K562 (cell line): ENCODE data around the gene PRSS48. TPM values are rescaled to one million over a fixed set of nuclear protein-coding genes. Genes with fewer than 3 reads are reported as not detected.

ENCODE experiments used
- ATAC-seq: fragments of 200-7000 bp; cut with Tn5 transposase; 3 replicates; pipeline ENCODE4 v1.9.1; 2020; ENCODE audit warnings: moderate library complexity
- BruUV-seq: library from RNA; stranded (reverse); fragments of 400-500 nt; replicated peaks from 2 replicates; lab custom pipeline; 2021; lab: Mats Ljungman, UMichigan
- CTCF ChIA-PET: fragments of 300-600 bp; formaldehyde crosslinking; extraction: SDS; loops from one replicate; lab custom pipeline; 2021; ENCODE audit warnings: low intra/inter-chr PET ratio; lab: Yijun Ruan, JAX
- POLR2A ChIA-PET: fragments of 300-600, 350-650 bp; sonication (Branson Sonifier 250); formaldehyde crosslinking; extraction: SDS; loops from one replicate; lab custom pipeline; 2021; ENCODE audit warnings: antibody characterized with exemption, inconsistent platforms; lab: Yijun Ruan, JAX
- DNase-seq, 4 experiments: peaks; one replicate each; pipeline versions ENCODE4 v3.0.0 to v3.0.0-alpha.2; 2011 to 2018; ENCODE audit warnings: low spot score in 3 of 4, mixed read lengths in 3 of 4; ENCODE audit errors: extremely low read depth in 1 of 4
- FAIRE-seq: peaks from 2 replicates; lab custom pipeline; 2011; peaks lifted over from hg19 to GRCh38; lab: Jason Lieb, UNC
- H2AFZ ChIP-seq: 2 replicates; pipeline ENCODE4 v1.6.0; 2011; ENCODE audit warnings: low read depth, low read length, control low read depth, inconsistent platforms
- H3K27ac ChIP-seq: fragments of 200-600 bp; 3 replicates; pipeline ENCODE4 v1.8.0; 2011; ENCODE audit warnings: low read depth, mild to moderate bottlenecking, control low read depth, inconsistent platforms, low read length, moderate library complexity, mixed read lengths; ENCODE audit errors: extremely low read depth
- H3K27me3 ChIP-seq, 2 experiments: fragments of 300-600 bp in 1 of 2; 2 replicates in 1 of 2; 3 replicates in 1 of 2; pipeline versions ENCODE4 v1.6.0 to v1.8.0; 2011; ENCODE audit warnings: inconsistent platforms in 2 of 2, low read length in 2 of 2, mild to moderate bottlenecking in 1 of 2, mixed read lengths in 1 of 2, moderate library complexity in 1 of 2; ENCODE audit not compliant: control insufficient read depth in 2 of 2, insufficient read depth in 2 of 2
- H3K36me3 ChIP-seq: fragments of 300-600 bp; 3 replicates; pipeline ENCODE4 v1.8.0; 2011; ENCODE audit warnings: mild to moderate bottlenecking, low read length, inconsistent platforms; ENCODE audit not compliant: control insufficient read depth, insufficient read depth
- H3K4me1 ChIP-seq, 2 experiments: fragments of 200-600 bp in 1 of 2; replicated peaks in 1 of 2; 2 replicates in 1 of 2; 3 replicates in 1 of 2; pipeline versions ENCODE4 v1.5.1 to v1.8.0; 2011; ENCODE audit warnings: inconsistent platforms in 2 of 2, low read length in 2 of 2, mild to moderate bottlenecking in 1 of 2, mixed read lengths in 1 of 2, moderate library complexity in 1 of 2; ENCODE audit not compliant: control insufficient read depth in 2 of 2, insufficient read depth in 2 of 2
- H3K4me2 ChIP-seq: 2 replicates; pipeline ENCODE4 v1.6.1; 2011; ENCODE audit warnings: low read length, control low read depth, inconsistent platforms, mixed read lengths; ENCODE audit not compliant: insufficient read depth
- H3K4me3 ChIP-seq: fragments of 200-600 bp; sonication (generic), shearing (Covaris generic); 2 replicates; pipeline ENCODE4 v1.5.1; 2016; ENCODE audit warnings: control low read depth, inconsistent platforms
- H3K79me2 ChIP-seq: fragments of 200-600 bp; 3 replicates; pipeline ENCODE4 v1.8.0; 2011; ENCODE audit warnings: low read length, inconsistent platforms; ENCODE audit not compliant: control insufficient read depth, insufficient read depth
- H3K9ac ChIP-seq, 2 experiments: 2 replicates each; pipeline versions ENCODE4 v1.6.0 to v1.6.1; 2011; ENCODE audit warnings: low read depth in 2 of 2, low read length in 2 of 2, control low read depth in 1 of 2, inconsistent platforms in 1 of 2, mild to moderate bottlenecking in 1 of 2, mixed read lengths in 1 of 2; ENCODE audit not compliant: insufficient read depth in 1 of 2
- H3K9me1 ChIP-seq: one replicate; pipeline ENCODE4 v1.6.0; 2011; ENCODE audit warnings: inconsistent platforms, mild to moderate bottlenecking, low read length, moderate library complexity; ENCODE audit not compliant: control insufficient read depth, insufficient read depth
- H3K9me3 ChIP-seq: replicated peaks from 2 replicates; pipeline ENCODE4 v1.5.1; 2011; ENCODE audit warnings: low read depth, low read length, inconsistent platforms; ENCODE audit not compliant: control insufficient read depth, insufficient read depth
- H4K20me1 ChIP-seq: replicated peaks from 2 replicates; pipeline ENCODE4 v1.6.1; 2011; ENCODE audit warnings: low read length, inconsistent platforms, mixed read lengths; ENCODE audit not compliant: control insufficient read depth, insufficient read depth
- BCOR ChIP-seq: fragments of 450-650 bp; IDR thresholded peaks from 2 replicates; pipeline ENCODE4 v1.6.1; 2016
- CAMTA2 ChIP-seq: fragments of 250-450 bp; sonication (Bioruptor Pico); conservative IDR thresholded peaks from 2 replicates; pipeline ENCODE4 v1.5.1; 2022
- CBFA2T3 ChIP-seq: fragments of 450-650 bp; IDR thresholded peaks from 2 replicates; pipeline ENCODE4 v1.6.1; 2017
- CBX2 ChIP-seq: fragments of 200-600 bp; sonication (generic); IDR thresholded peaks from one replicate; pipeline ENCODE4 v1.6.1; 2012; ENCODE audit warnings: mild to moderate bottlenecking, low read length, inconsistent platforms; ENCODE audit not compliant: insufficient read depth, poor library complexity, severe bottlenecking
- CHCHD3 ChIP-seq: fragments of 250-450 bp; sonication (Bioruptor Pico); IDR thresholded peaks from 2 replicates; pipeline ENCODE4 v2.1.2; 2022; ENCODE audit warnings: mild to moderate bottlenecking
- DDX20 ChIP-seq: fragments of 450-650 bp; IDR thresholded peaks from 2 replicates; pipeline ENCODE4 v1.6.1; 2016; ENCODE audit warnings: missing genetic modification characterization, low read depth, mild to moderate bottlenecking, missing compliant biosample characterization, moderate library complexity
- ESRRB ChIP-seq: fragments of 250-450 bp; sonication (Bioruptor Pico); IDR thresholded peaks from 2 replicates; pipeline ENCODE4 v1.5.0; 2020; ENCODE audit warnings: mild to moderate bottlenecking, moderate library complexity, borderline replicate concordance
- FUS ChIP-seq: fragments of 200-400 bp; formaldehyde crosslinking; optimal IDR thresholded peaks from 2 replicates; pipeline ENCODE3; 2017; ENCODE audit warnings: low read depth, low read length
- GTF2E2 ChIP-seq: fragments of 200-800 bp; sonication (Bioruptor generic); IDR thresholded peaks from 2 replicates; pipeline ENCODE4 v1.6.1; 2016; ENCODE audit warnings: missing genetic modification characterization, missing compliant biosample characterization
- MEF2D ChIP-seq: conservative IDR thresholded peaks from 2 replicates; pipeline ENCODE4 v1.6.1; 2016; ENCODE audit warnings: low read depth, missing genetic modification characterization, missing compliant biosample characterization
- PRPF4 ChIP-seq: fragments of 200-400 bp; formaldehyde crosslinking; IDR thresholded peaks from one replicate; pipeline ENCODE4 v1.6.1; 2017; ENCODE audit warnings: low read length, low read depth, mild to moderate bottlenecking; ENCODE audit not compliant: insufficient read depth, poor library complexity, severe bottlenecking
- RBM34 ChIP-seq: fragments of 200-400 bp; formaldehyde crosslinking; IDR thresholded peaks from 2 replicates; pipeline ENCODE4 v1.6.1; 2018; ENCODE audit warnings: low read length, borderline replicate concordance; ENCODE audit not compliant: insufficient read depth
- ZBTB8A ChIP-seq: fragments of 450-650 bp; IDR thresholded peaks from 2 replicates; pipeline ENCODE4 v1.6.1; 2018; ENCODE audit warnings: mild to moderate bottlenecking, moderate library complexity; ENCODE audit not compliant: partially characterized antibody
- ZNF76 ChIP-seq: fragments of 250-450 bp; sonication (Bioruptor Pico); IDR thresholded peaks from 2 replicates; pipeline ENCODE4 v1.4.0; 2020; ENCODE audit warnings: mild to moderate bottlenecking, moderate library complexity, borderline replicate concordance
- ZNF77 ChIP-seq: fragments of 250-450 bp; sonication (Bioruptor Pico); IDR thresholded peaks from 2 replicates; pipeline ENCODE4 v1.5.0; 2020
- ZSCAN29 ChIP-seq: fragments of 450-650 bp; IDR thresholded peaks from 2 replicates; pipeline ENCODE4 v1.6.1; 2017
- WGBS: fragments of 100-300 bp; shearing (Covaris generic); methylation state at CpG from one replicate; pipeline ENCODE4 v1.1.6; 2016; ENCODE audit warnings: low coverage, mixed read lengths; ENCODE audit not compliant: insufficient coverage; ENCODE audit errors: missing lambda C conversion rate; 5-methylcytosine and 5-hydroxymethylcytosine counted together
- in situ Hi-C: fragments of 300-500 bp; cut with MboI; formaldehyde crosslinking; loops from 4 replicates; pipeline ENCODE4 v1.15.0; 2018; ENCODE audit warnings: inconsistent platforms, mixed read lengths
- intact Hi-C: fragments of 100-400 bp; cut with micrococcal nuclease; formaldehyde crosslinking; loops from 2 replicates; pipeline ENCODE4 v1.14.2; 2022
- polyA plus RNA-seq, 8 experiments: library from polyadenylated mRNA; depleted of rRNA in 4 of 8; stranded (reverse) in 5 of 8; unstranded in 3 of 8; fragments of >200 nt; fragmentation: Nextera tagmentation in 2 of 8; fragmentation: Illumina TruSeq in 1 of 8; extraction: Ambion mirVana in 2 of 8; extraction: Trizol in 1 of 8; gene quantifications; 2 replicates each; pipeline versions ENCODE4 v1.2.1 to v1.2.3, GENCODE V29; 2011 to 2014; ENCODE audit warnings: inconsistent platforms in 1 of 8, missing spikeins in 1 of 8
- total RNA-seq, 7 experiments: library from RNA; depleted of rRNA in 6 of 7; stranded (reverse); fragments of >200 nt in 6 of 7; fragmentation: Illumina TruSeq in 2 of 7; extraction: Trizol in 2 of 7; gene quantifications; 2 replicates each; pipeline versions ENCODE4 v1.2.1 to v1.2.3, GENCODE V29; 2011 to 2021; ENCODE audit warnings: low replicate concordance in 1 of 7
- TF ChIP-seq, protein P1 (sequence below), 2 experiments: IDR thresholded peaks; 2 replicates each; pipeline ENCODE4 v1.6.1; 2012; ENCODE audit warnings: improper control_type of control experiment in 2 of 2, low read depth in 2 of 2, low read length in 2 of 2, borderline replicate concordance in 1 of 2
- TF ChIP-seq, protein P2 (sequence below): sonication (generic); formaldehyde crosslinking; IDR thresholded peaks from 2 replicates; pipeline ENCODE4 v1.8.1; 2022; ENCODE audit warnings: missing genetic modification reagents

The PRSS48 gene
- total and polyA plus RNA-seq, 9 of the 15 experiments (the other 6 are each of a cell fraction or from before 2014, with no cell fraction given): not detected

DNA sequence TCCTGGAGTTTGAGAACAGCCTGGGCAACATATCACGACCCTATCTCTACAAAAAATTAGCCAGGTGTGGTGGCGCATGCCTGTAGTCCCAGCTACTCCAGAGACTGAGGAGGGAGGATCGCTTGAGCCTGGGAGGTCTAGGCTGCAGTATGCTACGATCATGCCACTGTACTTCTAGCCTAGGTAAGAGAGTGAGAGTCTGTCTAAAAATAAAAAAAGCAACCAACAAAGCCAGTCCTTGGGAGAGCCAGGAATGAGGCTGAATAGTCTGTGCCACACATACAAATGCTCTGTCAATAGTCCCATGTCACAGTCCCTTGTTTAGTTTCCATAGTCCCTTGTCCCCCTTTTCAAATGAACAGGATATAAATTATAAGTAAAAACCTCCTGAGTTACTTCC is 19.3 kb upstream of the PRSS48 start:
- Histone ChIP-seq H3K9me1 (no peaks in the 10 kb centered on the region), H3K27me3 (peaks cover 6 to 18% of the 10 kb centered on the region in 2 experiments; a peak in 3 of 5 replicates), H3K79me2 (no peaks in the 10 kb centered on the region), H3K36me3 (no peaks in the 10 kb centered on the region), H3K4me2 (no peak overlapping the region), H3K9ac (no peak overlapping the region), H4K20me1 (no peaks in the 10 kb centered on the region; the same call in 1 of the 2 replicates), H3K4me1 (no peaks in the 10 kb centered on the region), H3K4me3 (no peak overlapping the region), H3K27ac (no peak overlapping the region), H3K9me3 (no peaks in the 10 kb centered on the region), H2AFZ (no peak overlapping the region)
- ChIA-PET CTCF (no interaction called here), POLR2A (interaction anchor here (0.6 kb wide), 1 partner anchor 21 kb away, joined by 3 read pairs; no protein-coding TSS in a partner anchor)
- no TSS peak for BruUV-seq
- TF ChIP-seq ESRRB (no peak), ZNF76 (CRISPR knock-in tag) (no peak), ZBTB8A (no peak), CHCHD3 (CRISPR knock-in tag) (no peak), GTF2E2 (tag) (no peak), ZSCAN29 (no peak), RBM34 (no peak), FUS (no peak), ZNF77 (no peak), CBFA2T3 (no peak), MEF2D (tag) (no peak), BCOR (no peak), CBX2 (no peak), PRPF4 (no peak), DDX20 (tag) (no peak), CAMTA2 (CRISPR knock-in tag) (no peak)
- TF ChIP-seq, protein P1, sequence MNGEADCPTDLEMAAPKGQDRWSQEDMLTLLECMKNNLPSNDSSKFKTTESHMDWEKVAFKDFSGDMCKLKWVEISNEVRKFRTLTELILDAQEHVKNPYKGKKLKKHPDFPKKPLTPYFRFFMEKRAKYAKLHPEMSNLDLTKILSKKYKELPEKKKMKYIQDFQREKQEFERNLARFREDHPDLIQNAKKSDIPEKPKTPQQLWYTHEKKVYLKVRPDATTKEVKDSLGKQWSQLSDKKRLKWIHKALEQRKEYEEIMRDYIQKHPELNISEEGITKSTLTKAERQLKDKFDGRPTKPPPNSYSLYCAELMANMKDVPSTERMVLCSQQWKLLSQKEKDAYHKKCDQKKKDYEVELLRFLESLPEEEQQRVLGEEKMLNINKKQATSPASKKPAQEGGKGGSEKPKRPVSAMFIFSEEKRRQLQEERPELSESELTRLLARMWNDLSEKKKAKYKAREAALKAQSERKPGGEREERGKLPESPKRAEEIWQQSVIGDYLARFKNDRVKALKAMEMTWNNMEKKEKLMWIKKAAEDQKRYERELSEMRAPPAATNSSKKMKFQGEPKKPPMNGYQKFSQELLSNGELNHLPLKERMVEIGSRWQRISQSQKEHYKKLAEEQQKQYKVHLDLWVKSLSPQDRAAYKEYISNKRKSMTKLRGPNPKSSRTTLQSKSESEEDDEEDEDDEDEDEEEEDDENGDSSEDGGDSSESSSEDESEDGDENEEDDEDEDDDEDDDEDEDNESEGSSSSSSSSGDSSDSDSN (IDR thresholded peaks at IDR 0.05; ENCODE audit: borderline replicate concordance in 1 of 2, low read depth in 2 of 2, low read length in 2 of 2): no peak
- TF ChIP-seq, protein P2, sequence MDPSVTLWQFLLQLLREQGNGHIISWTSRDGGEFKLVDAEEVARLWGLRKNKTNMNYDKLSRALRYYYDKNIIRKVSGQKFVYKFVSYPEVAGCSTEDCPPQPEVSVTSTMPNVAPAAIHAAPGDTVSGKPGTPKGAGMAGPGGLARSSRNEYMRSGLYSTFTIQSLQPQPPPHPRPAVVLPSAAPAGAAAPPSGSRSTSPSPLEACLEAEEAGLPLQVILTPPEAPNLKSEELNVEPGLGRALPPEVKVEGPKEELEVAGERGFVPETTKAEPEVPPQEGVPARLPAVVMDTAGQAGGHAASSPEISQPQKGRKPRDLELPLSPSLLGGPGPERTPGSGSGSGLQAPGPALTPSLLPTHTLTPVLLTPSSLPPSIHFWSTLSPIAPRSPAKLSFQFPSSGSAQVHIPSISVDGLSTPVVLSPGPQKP (CRISPR knock-in tag): no peak
- in situ Hi-C loops (no loop called here), intact Hi-C loops (no loop called here)
- ATAC-seq (no peak), FAIRE-seq (no peak), DNase-seq (no peak)
- 0% methylated on average over 4 of the region's 4 CpGs for WGBS
